Naive thymus-derived CD4-positive, alpha-beta T cell (primary cell): ENCODE measurements around the gene SPTBN5. TPM values are rescaled to one million over a fixed set of nuclear protein-coding genes. Genes with fewer than 3 reads are reported as not detected.

Experiments
- ATAC-seq: fragments of 150-1000 bp; cut with Tn5 transposase; 2 replicates; pipeline ENCODE4 v1.10.0; 2021; ENCODE audit warnings: mild to moderate bottlenecking, moderate library complexity
- CTCF ChIA-PET: fragments of 350-600 bp; sonication (Branson Sonifier 250); formaldehyde crosslinking; loops from one replicate; lab custom pipeline; 2021; ENCODE audit warnings: antibody characterized with exemption; lab: Charles Lee
- POLR2A ChIA-PET: fragments of 350-600 bp; sonication (Branson Sonifier 250); formaldehyde crosslinking; loops from one replicate; lab custom pipeline; 2021; ENCODE audit warnings: antibody characterized with exemption, inconsistent platforms; lab: Charles Lee
- DNase-seq, 9 donors: peaks; one replicate each; pipeline versions ENCODE4 v3.0.0 to v3.0.0-alpha.2; 2020 to 2022; ENCODE audit warnings: mixed read lengths in 1 of 9
- H3K27ac ChIP-seq: one replicate; pipeline ENCODE4 v1.7.0; 2013; ENCODE audit warnings: mild to moderate bottlenecking, low read depth, low read length, moderate library complexity
- H3K27me3 ChIP-seq, 2 donors: one replicate each; pipeline ENCODE4 v1.7.0; 2013; ENCODE audit warnings: low read length in 2 of 2, mild to moderate bottlenecking in 2 of 2, moderate library complexity in 2 of 2; ENCODE audit not compliant: control insufficient read depth in 2 of 2, insufficient read depth in 2 of 2
- H3K36me3 ChIP-seq, 3 experiments: 1 replicate in 2 of 3; 2 replicates in 1 of 3; pipeline ENCODE4 v1.7.0; 2013; ENCODE audit warnings: low read length in 3 of 3, mild to moderate bottlenecking in 3 of 3, moderate library complexity in 1 of 3; ENCODE audit not compliant: insufficient read depth in 3 of 3, control insufficient read depth in 2 of 3
- H3K4me1 ChIP-seq, 2 donors: one replicate each; pipeline ENCODE4 v1.7.0; 2013; ENCODE audit warnings: low read length in 2 of 2, mild to moderate bottlenecking in 2 of 2, moderate library complexity in 1 of 2; ENCODE audit not compliant: control insufficient read depth in 2 of 2, insufficient read depth in 2 of 2
- H3K4me3 ChIP-seq: 2 replicates; pipeline ENCODE4 v1.7.0; 2013; ENCODE audit warnings: mild to moderate bottlenecking, low read length
- H3K9me3 ChIP-seq, 3 experiments: 1 replicate in 2 of 3; 2 replicates in 1 of 3; pipeline ENCODE4 v1.7.0; 2013; ENCODE audit warnings: low read length in 3 of 3; ENCODE audit not compliant: control insufficient read depth in 2 of 3
- H3K27ac Mint-ChIP-seq, 9 donors: one replicate each; pipeline ENCODE4 v1.8.0; 2020 to 2022; ENCODE audit warnings: mixed read lengths in 9 of 9, mild to moderate bottlenecking in 8 of 9, moderate library complexity in 5 of 9, inconsistent platforms in 2 of 9
- H3K27me3 Mint-ChIP-seq, 5 donors: one replicate each; pipeline ENCODE4 v1.8.0; 2021 to 2022; ENCODE audit warnings: mixed read lengths in 5 of 5, mild to moderate bottlenecking in 1 of 5
- H3K36me3 Mint-ChIP-seq, 5 donors: one replicate each; pipeline ENCODE4 v1.8.0; 2020 to 2022; ENCODE audit warnings: mixed read lengths in 5 of 5, mild to moderate bottlenecking in 3 of 5, inconsistent platforms in 1 of 5
- H3K4me1 Mint-ChIP-seq, 7 donors: one replicate each; pipeline ENCODE4 v1.8.0; 2020 to 2022; ENCODE audit warnings: mixed read lengths in 7 of 7, mild to moderate bottlenecking in 3 of 7, inconsistent platforms in 1 of 7
- H3K4me3 Mint-ChIP-seq, 10 donors: one replicate each; pipeline ENCODE4 v1.8.0; 2020 to 2022; ENCODE audit warnings: mild to moderate bottlenecking in 10 of 10, mixed read lengths in 10 of 10, moderate library complexity in 6 of 10, inconsistent platforms in 2 of 10
- H3K9me3 Mint-ChIP-seq, 11 donors: one replicate each; pipeline ENCODE4 v1.8.0; 2020 to 2022; ENCODE audit warnings: mixed read lengths in 11 of 11, mild to moderate bottlenecking in 4 of 11, inconsistent platforms in 1 of 11, moderate library complexity in 1 of 11
- intact Hi-C, 2 donors: fragments of 100-400 bp; cut with micrococcal nuclease; formaldehyde crosslinking; loops; one replicate each; pipeline ENCODE4 v1.15.1; 2023
- polyA plus RNA-seq, 2 donors: library from polyadenylated mRNA; unstranded; fragments of 300-500 nt; fragmentation: Illumina TruSeq; gene quantifications; one replicate each; pipeline ENCODE4 v1.2.3, GENCODE V29; 2021
- total RNA-seq, 6 experiments: library from RNA in 5 of 6; stranded (reverse) in 5 of 6; gene quantifications; 1 replicate in 5 of 6; 2 replicates in 1 of 6; pipeline ENCODE4 v1.2.3 and lab custom pipeline; 2021 to 2026

SPTBN5 gene
- total and polyA plus RNA-seq, 7 experiments from 2014 or later, result 0.12 to 2.7 (median 1.7) TPM; not detected in 1

DNA sequence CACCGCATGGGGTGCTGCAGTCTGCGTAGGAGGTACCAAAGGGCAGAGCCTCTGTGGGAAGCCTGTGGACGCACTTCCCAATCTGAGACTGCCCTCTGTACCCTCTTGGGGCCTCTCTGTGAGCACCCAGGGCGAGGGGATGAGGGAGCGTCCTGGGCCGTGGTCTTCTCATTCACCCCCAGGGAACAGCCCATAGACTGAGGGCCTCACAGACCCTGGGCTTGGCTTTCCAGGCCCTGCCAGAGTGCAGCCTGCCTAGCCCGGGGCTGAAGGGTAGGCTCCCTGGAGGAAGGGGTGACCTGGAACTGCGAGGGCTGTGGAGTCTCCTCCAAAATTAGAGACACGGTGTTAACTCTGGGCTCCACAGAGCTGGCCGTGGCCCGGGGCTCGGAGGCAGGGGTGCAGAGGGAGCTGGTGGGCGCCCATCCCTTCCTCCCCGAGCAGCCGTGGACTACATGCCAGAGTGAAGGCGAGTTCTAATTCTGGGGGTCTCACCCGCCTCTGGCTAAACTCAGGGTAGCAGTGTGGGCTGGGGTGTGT is 468 bp upstream of the SPTBN5 start:
- H3K4me3 Mint-ChIP-seq, result peak overlapping the region; percentile 37 to 78 (median 70)
- peaks cover 0 to 4% (median 0%) of the 10 kb centered on the region in 5 donors for H3K36me3 Mint-ChIP-seq
- H3K4me1 Mint-ChIP-seq, result peaks cover 15 to 48% (median 38%) of the 10 kb centered on the region in 7 donors
- POLR2A ChIA-PET, result interaction anchor here (0.6 to 2.8 kb wide), 8 partner anchors 10 to 597 kb away, joined by 3 to 13 read pairs (median 4); partner anchors contain the start of genes EHD4, GANC, MAPKBP1 and TMEM87A
- H3K27ac ChIP-seq, result peak overlapping the region; percentile 80
- H3K4me1 ChIP-seq, result peaks cover 32 to 35% of the 10 kb centered on the region in 2 donors
- peak overlapping the region; percentile 26 for H3K4me3 ChIP-seq
- H3K27ac Mint-ChIP-seq, result peak overlapping the region; percentile 91 to 99 (median 97)
- CTCF ChIA-PET, result interaction anchor here (1.2 to 4.8 kb wide), 6 partner anchors 11 to 121 kb away, joined by 3 to 25 read pairs (median 10); partner anchors contain the start of gene MAPKBP1
- no peaks in the 10 kb centered on the region for H3K27me3 Mint-ChIP-seq
- H3K27me3 ChIP-seq, result no peaks in the 10 kb centered on the region
- no peaks in the 10 kb centered on the region for H3K9me3 ChIP-seq
- no peak for ATAC-seq
- no peaks in the 10 kb centered on the region for H3K9me3 Mint-ChIP-seq
- no peak for DNase-seq
- H3K36me3 ChIP-seq, result no peaks in the 10 kb centered on the region
- intact Hi-C loops, result loop anchor here (1.0 to 2.0 kb wide), 6 partner anchors 10 to 120 kb away; partner anchors contain the start of genes EHD4 (in 1 of the 2), JMJD7 (in 1 of the 2) and MAPKBP1 (in 1 of the 2)

GRCh38 chr15:41892621-41893421 is 1.0 kb downstream of the SPTBN5 start:
- Mint-ChIP-seq H3K27me3 (no peaks in the 10 kb centered on the region), H3K4me3 (peak overlapping the region in 9 of 10 donors; percentile 20 to 73 (median 48)), H3K36me3 (peaks cover 0 to 4% (median 0%) of the 10 kb centered on the region in 5 donors), H3K27ac (peak overlapping the region; percentile 75 to 99 (median 97)), H3K9me3 (no peaks in the 10 kb centered on the region), H3K4me1 (peaks cover 24 to 56% (median 39%) of the 10 kb centered on the region in 7 donors)
- H3K27ac ChIP-seq, result peak overlapping the region; percentile 80
- H3K36me3 ChIP-seq, result no peaks in the 10 kb centered on the region
- peak overlapping the region; percentile 27 for H3K4me3 ChIP-seq
- peak in 6 of 9 donors; percentile 27 to 43 (median 36) for DNase-seq
- no peaks in the 10 kb centered on the region for H3K27me3 ChIP-seq
- intact Hi-C loops, result no loop called here
- POLR2A ChIA-PET, result interaction anchor here (0.5 to 2.8 kb wide), 10 partner anchors 12 to 743 kb away, joined by 3 to 11 read pairs (median 4); partner anchors contain the start of genes EHD4 and MAPKBP1
- no peaks in the 10 kb centered on the region for H3K9me3 ChIP-seq
- peak; percentile 11 for ATAC-seq
- CTCF ChIA-PET, result interaction anchor here (0.9 to 4.8 kb wide), 5 partner anchors 9 to 119 kb away, joined by 3 to 25 read pairs (median 6); partner anchors contain the start of gene MAPKBP1
- H3K4me1 ChIP-seq, result peaks cover 35 to 47% of the 10 kb centered on the region in 2 donors

DNA sequence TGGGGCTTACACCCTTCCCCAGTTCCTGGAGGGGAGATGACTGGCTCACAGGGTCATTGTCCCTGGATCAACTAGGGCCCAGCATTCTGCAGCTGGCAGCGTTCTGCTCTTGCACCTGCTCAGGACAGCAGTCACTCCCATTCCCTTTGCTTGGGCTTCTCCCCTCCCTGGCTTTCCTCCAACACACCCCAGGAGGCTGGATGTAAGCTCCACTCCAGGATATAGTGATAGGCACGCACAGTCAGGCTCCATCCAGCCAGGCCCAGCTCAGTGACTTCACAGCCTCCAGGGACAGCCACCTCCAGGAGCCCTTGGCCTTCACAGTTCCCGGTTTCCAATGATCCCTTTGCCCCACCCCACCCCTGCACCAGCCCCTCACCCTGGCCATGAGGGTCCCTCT is 1.9 kb downstream of the SPTBN5 start:
- intact Hi-C loops, result no loop called here
- no peak overlapping the region for H3K4me3 ChIP-seq
- H3K27me3 Mint-ChIP-seq, result no peaks in the 10 kb centered on the region
- H3K36me3 ChIP-seq, result no peaks in the 10 kb centered on the region
- peak overlapping the region; percentile 80 for H3K27ac ChIP-seq
- ATAC-seq (no peak), DNase-seq (no peak)
- peaks cover 35 to 52% of the 10 kb centered on the region in 2 donors for H3K4me1 ChIP-seq
- no peaks in the 10 kb centered on the region for H3K9me3 ChIP-seq
- no peaks in the 10 kb centered on the region for H3K9me3 Mint-ChIP-seq
- peaks cover 22 to 50% (median 35%) of the 10 kb centered on the region in 7 donors for H3K4me1 Mint-ChIP-seq
- H3K27me3 ChIP-seq, result no peaks in the 10 kb centered on the region
- peak overlapping the region in 3 of 10 donors; percentile 17 to 48 (median 29) for H3K4me3 Mint-ChIP-seq
- peaks cover 0 to 4% (median 0%) of the 10 kb centered on the region in 5 donors for H3K36me3 Mint-ChIP-seq
- ChIA-PET CTCF (interaction anchor here (0.7 to 4.8 kb wide), 4 partner anchors 12 to 426 kb away, joined by 3 to 25 read pairs (median 8); partner anchors contain the start of gene MAPKBP1), POLR2A (interaction anchor here (1.5 to 2.8 kb wide), 4 partner anchors 13 to 118 kb away, joined by 4 to 11 read pairs (median 4); partner anchors contain the start of genes EHD4 and MAPKBP1)
- H3K27ac Mint-ChIP-seq, result peak overlapping the region; percentile 69 to 99 (median 97)

DNA sequence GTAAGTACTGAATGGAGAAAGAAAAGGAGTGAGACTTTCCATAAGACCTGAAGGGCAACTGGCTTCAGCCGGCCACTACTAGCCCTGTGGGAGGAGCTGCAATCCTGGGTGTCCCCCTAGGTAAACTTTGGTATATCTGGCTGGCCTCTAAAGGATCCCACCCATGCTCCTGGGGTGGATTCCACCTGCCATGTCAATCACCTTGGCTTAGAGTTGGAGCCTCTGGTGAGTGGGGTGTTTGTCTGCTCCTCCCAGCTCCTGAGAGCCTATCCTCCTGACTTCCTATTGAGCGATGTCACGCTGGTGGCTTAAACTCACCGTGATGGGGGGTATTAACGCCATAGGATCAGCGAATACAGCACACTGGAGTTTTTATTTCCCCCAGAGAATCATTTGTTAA is 2.6 kb downstream of the SPTBN5 start:
- ATAC-seq (no peak), DNase-seq (no peak)
- H3K9me3 Mint-ChIP-seq, result no peaks in the 10 kb centered on the region
- ChIA-PET POLR2A (interaction anchor here (1.5 to 1.7 kb wide), 2 partner anchors 46 to 117 kb away, joined by 4 to 5 read pairs; partner anchors contain the start of gene MAPKBP1), CTCF (interaction anchor here (4.8 kb wide), 1 partner anchor 118 kb away, joined by 25 read pairs; the partner anchor contains the start of gene MAPKBP1)
- peaks cover 20 to 49% (median 35%) of the 10 kb centered on the region in 7 donors for H3K4me1 Mint-ChIP-seq
- peak overlapping the region in 8 of 9 donors; percentile 52 to 99 (median 80) for H3K27ac Mint-ChIP-seq
- intact Hi-C loops, result no loop called here
- H3K27me3 Mint-ChIP-seq, result no peaks in the 10 kb centered on the region
- no peak overlapping the region for H3K4me3 ChIP-seq
- H3K9me3 ChIP-seq, result no peaks in the 10 kb centered on the region
- no peak overlapping the region for H3K27ac ChIP-seq
- no peaks in the 10 kb centered on the region for H3K36me3 ChIP-seq
- no peaks in the 10 kb centered on the region for H3K27me3 ChIP-seq
- H3K4me1 ChIP-seq, result peaks cover 35 to 52% of the 10 kb centered on the region in 2 donors
- H3K4me3 Mint-ChIP-seq, result no peak overlapping the region
- peaks cover 0 to 2% (median 0%) of the 10 kb centered on the region in 5 donors for H3K36me3 Mint-ChIP-seq

- no peak for DNase-seq
- ATAC-seq, result no peak
- Histone ChIP-seq H3K4me3 (no peak overlapping the region), H3K36me3 (no peaks in the 10 kb centered on the region), H3K27me3 (no peaks in the 10 kb centered on the region), H3K9me3 (no peaks in the 10 kb centered on the region), H3K4me1 (peaks cover 30 to 47% of the 10 kb centered on the region in 2 donors), H3K27ac (no peak overlapping the region)
- H3K27ac Mint-ChIP-seq, result peak overlapping the region in 2 of 9 donors; percentile 11 to 39
- peaks cover 16 to 40% (median 28%) of the 10 kb centered on the region in 7 donors for H3K4me1 Mint-ChIP-seq
- H3K36me3 Mint-ChIP-seq, result no peaks in the 10 kb centered on the region
- ChIA-PET POLR2A (interaction anchor here (1.7 kb wide), 1 partner anchor 116 kb away, joined by 4 read pairs; the partner anchor contains the start of gene MAPKBP1), CTCF (interaction anchor here (0.6 to 0.7 kb wide), 2 partner anchors 27 to 77 kb away, joined by 3 read pairs; no protein-coding TSS in a partner anchor)
- no peak overlapping the region for H3K4me3 Mint-ChIP-seq
- H3K27me3 Mint-ChIP-seq, result no peaks in the 10 kb centered on the region
- no peaks in the 10 kb centered on the region for H3K9me3 Mint-ChIP-seq
- intact Hi-C loops, result no loop called here
Measured at GRCh38 chr15:41890050-41890690, 3.7 kb downstream of the SPTBN5 start.
